GM21360 (cell line): ENCODE results near the gene RSU1.
"Not testable (repeated sequence)": the region's sequence is repeated elsewhere in the genome, so short reads cannot be mapped to it uniquely, and the experiment has no call there.

Experiments
- ATAC-seq: cut with Tn5 transposase; IDR thresholded peaks from one replicate; pipeline ENCODE4 v1.9.1; 2021; ENCODE audit warnings: mild to moderate bottlenecking, moderate library complexity; ENCODE audit not compliant: unreplicated experiment

The RSU1 gene

DNA sequence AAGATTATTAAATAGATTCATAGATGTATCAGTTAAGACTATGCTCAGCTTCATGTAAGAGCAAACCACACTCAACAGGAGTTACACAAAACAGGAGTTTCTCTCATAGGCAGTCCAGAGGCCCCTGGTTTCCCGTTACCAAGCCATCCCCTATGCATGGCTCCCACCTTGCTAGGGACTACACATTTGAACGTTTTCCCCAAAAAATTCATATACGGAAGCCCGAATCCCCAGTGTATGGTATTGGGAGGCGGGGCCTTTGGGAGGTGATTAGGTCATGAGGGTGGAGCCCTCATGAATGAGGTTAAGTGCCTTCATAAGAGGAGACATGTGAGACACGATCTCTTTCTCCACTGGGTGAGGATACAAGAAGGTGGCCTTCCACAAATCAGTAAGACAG, 29.1 kb downstream of the RSU1 start:
- ATAC-seq = no peak

DNA sequence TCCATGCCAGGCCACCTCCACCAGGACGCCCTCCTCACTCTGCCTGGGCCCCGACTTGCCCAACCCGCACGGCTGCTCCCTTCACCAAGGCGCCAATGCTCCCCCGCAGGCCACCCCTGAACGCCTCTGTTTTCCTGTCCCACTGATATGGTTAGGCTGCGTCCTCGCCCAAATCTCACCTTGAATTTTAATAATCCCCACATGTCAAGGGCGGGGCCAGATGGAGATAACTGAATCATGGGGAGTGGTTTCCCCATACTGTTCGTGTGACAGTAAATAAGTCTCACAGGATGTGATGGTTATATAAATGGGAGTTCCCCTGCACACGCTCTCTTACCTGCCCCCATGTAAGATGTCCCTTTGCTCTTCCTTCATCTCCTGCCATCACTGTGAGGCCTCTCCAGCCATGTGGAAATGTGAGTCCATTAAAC, 29.8 kb downstream of the RSU1 start:
- no peak for ATAC-seq

DNA sequence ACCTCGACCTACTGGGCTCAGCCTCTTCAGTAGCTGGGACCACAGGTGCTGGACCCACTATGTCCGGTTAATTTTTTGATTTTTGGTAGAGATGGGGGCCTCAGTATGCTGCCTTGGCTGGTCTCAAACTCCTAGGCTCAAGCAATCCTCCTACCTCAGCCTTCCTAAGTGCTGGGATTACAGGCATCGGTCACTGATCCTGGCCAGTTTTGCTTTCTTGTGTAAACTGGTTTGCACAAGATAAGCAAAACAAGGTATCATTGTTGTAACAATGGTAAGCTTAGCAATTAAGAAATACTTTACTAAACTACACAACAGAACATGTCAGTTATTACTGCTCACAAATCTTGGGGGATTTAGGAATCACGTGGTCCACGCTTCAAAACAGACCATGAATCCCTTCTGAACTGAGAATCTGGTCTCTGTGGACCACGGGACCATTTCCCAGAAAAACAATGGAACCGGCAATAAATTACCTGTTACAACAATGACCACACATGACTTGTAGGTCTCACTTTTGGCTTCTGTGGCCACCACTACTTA, 36.8 kb downstream of the RSU1 start:
- no peak for ATAC-seq

DNA sequence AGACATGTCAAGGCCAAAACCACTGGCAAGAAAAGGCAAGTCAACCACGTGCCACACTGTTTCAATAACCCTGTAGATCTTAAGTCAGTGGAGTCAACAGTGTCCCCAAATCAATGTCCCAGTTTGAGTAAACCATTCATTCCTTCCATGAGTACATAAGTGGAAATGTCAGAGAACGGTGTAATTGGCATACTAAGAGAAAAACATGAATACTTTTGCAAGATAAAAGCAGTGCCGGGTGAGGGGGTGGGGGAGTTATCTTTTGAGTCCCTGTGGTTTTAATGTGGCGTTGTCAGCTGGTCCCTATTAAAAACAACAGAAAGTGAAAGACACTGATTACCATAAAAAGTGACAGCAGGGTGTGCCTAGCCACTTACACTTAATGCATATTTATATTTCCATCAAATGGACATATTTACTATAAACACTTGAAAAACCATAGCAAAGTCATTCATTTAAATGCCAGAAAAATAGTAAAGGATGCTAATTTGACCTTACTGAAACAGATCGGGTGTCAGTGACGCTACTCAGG, 37.8 kb downstream of the RSU1 start:
- ATAC-seq = peak; percentile 68

DNA sequence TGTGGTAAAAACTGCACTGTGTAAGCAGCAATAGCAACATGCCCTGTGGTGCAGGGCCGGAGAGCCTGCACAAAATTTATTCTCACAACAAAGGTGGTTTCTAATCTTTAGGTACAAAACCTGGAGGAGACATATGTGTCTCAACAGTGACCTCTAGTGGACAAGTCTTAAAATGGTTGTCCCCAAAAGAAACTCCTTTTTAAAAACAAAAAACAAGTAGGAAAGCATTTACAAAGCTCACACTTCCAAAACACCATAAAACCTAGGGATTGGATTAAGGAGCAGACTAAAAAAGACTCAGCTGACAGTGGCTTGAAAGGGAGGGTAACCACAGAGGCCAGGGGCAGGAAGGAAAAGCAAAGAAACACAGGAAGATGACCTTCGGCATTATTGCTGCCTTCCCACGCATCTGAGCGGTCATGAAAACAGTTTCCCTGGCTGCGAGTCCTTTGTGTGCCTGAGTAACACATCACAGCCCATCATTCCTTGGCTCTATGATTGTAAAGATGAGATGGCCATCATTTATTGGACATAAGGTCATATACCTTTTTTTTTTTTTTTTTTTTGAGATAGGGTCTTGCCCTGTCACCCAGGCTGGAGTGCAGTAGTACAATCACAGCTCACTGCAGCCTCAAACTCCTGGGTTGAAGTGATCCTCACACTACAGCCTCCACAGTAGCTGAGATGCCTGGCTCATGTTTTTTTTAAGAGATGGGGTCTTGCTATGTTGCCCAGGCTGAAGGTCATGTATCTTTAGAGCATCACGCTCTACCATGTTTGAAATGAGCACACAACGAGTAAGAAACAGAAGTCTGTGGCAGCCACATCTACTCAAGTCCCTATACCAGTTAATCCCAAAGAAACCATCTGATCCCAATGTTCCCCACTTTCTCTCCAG, 39.5 kb downstream of the RSU1 start:
- peak; percentile 38 for ATAC-seq

DNA sequence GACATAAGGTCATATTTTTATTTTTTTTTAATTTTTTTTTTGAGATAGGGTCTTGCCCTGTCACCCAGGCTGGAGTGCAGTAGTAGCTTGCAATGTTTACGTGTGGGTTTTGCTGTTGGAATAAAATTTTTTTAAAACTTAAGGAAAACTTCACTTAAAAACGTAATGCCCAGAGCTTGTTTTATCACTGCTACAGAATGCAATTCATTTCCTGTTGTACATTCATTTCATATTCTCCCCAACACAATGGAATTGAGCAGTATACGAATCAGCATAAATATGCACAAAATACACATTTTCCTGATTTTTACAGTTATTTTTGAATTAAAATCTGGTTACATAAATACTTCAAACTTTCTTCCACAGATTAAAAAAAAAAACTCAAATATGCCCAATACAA, 40.3 kb downstream of the RSU1 start:
- ATAC-seq = no peak

DNA sequence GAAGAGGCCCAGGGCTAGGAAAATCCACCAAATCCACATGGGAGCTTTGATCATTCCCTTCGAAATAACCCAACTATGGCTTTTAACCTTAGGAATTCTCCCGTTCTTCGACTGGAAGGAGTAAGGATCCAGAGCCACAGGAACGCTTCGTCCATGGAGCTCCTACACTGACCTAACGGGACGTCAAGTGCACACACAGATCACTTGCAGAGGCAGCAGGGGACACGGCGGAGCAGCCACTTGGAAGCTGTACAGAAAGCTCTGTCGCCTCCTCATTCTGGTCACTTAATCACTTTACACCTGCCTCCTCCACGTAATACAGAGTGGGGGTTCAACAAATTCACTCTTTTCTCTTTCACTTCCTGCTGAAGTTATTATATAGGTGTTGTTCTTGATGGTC, 43.9 kb downstream of the RSU1 start:
- ATAC-seq = no peak

DNA sequence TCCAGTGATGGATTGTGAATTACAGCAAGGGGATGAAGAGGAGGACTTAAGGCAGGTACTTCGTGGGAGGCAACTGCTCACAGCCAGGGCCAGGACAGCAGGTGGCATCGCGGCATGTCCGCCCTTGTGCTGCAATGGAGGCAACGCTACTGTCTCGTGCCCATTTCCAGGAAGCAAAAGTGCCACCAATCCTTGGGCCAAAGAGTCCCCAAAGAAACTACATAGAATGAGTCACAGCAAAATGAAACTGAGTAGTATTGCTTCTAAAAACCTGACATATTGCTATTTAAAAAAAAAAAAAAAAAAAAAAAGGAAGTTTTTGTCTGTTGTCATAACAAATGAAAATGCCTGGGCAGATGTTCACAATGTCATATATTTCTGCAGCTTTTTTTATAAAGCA, 46.6 kb downstream of the RSU1 start:
- peak; percentile 55 for ATAC-seq

DNA sequence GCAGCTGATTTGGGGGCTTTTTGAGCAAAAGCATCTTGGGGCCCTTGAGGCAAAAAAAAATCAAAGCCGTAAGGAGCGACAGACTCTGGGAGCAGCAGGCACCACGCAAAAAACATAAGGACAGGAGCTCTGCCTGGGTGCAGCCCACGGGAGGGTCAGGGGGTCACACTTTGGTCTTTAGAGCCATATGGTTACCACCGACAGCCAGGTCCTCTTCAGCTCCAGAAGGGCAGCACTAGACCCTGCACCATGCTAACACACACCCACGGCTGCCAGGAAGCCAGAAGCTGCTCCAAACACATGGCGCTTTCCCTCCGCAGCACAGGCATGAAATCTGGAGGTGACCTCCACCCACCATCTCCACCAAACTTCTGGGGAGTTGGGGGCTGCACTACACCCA, 47.1 kb downstream of the RSU1 start:
- no peak for ATAC-seq

DNA sequence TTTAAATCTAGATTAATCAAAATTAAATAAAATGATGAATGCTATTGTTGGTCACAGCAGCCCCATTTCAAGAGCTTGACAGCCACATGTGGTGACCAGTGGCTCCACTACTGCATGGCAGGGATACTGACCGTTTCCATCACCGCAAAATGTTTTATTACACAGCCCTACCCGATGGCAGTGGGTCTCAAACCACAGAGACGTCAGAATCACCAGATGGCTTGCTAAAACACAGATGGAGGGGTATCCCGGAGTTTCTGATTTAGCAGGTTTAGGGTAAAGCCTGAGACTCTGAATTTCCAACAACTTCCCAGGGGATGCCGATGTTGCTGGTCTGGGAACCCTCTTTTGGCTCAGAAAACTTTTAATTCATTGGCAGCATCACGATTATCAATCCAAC, 47.9 kb downstream of the RSU1 start:
- ATAC-seq = no peak

DNA sequence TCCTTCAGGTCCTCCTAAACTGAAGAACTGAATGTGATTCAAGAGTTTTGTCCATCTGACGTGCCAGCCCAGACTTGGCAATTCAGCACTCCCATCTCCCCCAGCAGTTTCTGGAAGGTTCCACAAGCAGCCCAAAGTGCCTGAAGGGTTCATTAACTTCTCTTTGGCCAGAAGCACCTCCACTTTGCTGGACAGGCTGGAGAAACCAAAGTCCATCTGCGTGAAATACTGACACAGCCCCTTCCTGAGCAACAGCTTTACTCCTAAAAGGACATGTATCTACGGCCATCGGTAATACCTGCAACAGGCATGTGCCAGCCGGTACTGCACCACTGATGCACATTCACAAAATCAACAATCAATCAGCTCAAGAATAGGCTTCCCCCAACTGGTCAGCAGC, 48.5 kb downstream of the RSU1 start:
- no peak for ATAC-seq

DNA sequence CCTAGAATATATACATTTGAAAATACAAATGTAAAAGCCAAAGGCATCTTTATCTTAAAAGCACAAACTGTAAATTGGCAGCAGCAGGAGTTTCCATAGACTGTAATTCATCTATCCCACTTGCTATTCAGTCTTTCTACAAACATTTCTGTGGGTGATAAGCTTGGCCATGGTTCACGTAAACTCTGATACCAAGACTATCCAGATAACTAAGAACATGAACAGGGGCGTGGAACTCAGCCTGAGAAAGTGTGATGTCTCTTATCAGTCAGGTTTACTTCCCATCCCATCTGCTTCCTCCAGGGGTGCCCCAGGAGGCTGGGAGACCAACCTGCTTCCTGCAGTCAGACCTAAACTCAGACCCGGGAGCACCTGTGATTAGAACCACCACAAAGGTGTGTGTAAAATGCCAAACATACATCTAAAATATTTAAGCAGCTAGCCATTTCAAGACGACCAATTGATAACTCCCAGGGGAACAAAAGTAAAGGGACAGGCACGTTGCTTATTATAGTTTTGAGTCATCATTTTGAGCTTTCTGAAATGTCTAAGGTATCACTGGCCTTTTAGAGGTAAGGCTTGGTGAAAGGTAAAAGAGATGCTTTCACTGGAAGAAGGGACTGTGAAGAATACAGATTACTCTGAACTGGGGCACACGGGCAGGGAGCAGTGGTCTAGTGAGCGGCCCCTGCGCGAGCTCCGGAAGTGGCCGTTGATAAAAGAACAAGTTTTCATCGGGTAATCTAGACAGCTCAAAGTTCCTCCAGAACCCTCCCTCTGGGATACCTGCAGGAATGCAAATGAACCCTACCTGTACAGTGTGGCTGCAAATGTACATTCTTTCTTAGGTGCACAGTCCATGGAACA, 51.5 kb downstream of the RSU1 start:
- ATAC-seq = peak; percentile 62

DNA sequence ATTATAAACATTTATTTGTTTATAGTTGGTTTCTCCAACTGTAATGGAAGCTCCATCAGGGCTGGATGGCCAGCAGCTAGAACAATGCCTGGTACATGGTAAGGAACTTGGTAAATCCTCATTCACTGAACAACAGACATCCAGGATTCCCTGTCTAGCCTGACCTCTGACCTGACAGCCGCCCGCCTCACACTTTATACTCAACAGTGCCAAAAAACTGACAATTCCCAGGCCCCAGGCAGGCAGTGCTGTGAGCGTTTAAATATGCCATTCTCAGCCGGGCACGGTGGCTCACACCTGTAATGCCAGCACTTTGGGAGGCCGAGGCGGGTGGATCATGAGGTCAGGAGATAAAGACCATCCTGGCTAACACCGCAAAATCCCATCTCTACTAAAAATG, 55.9 kb downstream of the RSU1 start:
- no peak for ATAC-seq

DNA sequence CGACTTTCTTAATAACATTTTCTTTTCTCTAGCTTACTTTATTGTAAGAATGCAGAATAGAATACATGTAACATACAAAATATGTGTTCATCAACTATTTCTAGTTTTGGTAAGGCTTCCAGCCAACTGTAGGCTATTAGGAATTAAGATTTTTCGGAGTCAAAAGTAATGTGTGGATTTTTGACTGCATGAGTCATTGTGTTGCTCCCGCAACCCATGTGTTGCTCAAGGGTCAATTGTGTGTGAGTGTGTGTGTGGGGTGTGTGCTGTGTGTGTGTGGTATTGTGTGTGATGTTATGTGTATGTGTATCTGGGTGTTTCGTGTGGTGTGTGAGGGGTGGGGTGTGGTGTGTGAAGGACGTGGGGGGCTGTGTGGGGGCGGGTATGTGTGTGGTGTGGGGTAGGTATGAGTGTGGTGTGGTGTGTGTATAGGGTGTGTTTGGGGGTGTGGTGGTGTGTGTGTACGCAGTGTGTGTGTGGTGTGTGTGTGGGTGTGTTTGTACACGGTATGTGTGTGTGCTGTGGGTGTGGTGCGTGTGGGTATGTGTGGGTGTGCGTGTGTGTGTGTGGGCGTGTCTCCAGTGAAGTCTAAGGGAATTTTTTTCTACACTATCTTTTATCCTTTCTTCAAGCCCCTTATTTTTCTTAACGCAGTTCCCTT, 60.5 kb downstream of the RSU1 start:
- no peak for ATAC-seq

DNA sequence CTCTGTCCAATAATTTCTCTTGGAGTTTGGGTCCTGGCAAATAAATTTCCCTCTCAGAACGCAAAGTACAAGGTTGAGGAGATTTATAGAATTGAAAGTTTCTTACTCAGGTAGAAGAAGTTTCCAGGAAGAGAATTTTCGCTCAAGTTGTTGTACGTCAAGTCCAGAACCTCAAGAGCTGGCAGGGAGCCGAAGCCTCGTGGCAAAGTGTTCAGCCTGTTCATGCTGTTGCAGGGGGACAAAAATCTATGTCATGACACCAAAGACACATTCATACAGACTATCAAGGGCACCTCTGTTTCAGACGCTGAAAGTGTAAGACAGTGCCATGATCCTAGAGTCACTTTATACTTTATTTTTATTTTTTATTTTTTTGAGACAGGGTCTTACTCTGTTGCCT, 62.5 kb downstream of the RSU1 start:
- ATAC-seq = no peak

DNA sequence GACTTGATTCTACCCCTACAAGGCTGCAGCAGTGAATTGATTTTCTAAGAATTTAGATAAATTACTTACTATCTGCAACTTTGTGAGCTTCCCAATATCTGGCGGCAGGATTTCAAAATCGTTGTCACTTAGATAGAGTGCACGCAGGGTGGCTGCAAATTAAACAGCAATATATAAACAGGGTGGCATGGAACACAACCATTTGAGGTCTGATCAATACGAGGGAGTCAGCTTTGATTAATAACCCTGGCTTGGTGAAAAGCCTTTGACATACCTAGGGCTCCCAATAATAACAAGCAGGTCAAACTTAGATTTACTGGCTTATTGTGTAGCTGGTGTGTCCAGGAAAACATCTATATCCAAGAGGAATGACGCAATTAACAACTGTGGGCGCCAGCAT, 64.4 kb downstream of the RSU1 start:
- ATAC-seq = not testable (repeated sequence)

DNA sequence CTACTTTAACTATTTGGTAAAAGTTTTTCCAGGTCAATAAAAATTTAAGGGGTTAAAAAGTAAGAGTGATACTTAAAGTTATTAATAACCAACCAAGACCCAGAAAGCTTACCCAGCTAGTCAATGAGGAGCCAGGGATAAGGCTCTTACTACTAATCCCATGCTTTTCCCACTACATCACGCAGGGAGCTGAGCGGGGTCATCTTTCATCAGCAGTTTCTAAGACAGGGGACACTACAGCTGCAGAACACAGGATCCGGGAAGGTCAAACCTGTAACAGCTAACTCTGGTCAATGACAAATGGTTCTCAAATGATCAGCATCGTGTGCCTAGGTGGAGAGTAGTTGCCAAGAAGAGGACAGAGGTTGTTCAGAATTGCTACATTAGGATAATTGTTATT, 65.1 kb downstream of the RSU1 start:
- ATAC-seq = no peak

DNA sequence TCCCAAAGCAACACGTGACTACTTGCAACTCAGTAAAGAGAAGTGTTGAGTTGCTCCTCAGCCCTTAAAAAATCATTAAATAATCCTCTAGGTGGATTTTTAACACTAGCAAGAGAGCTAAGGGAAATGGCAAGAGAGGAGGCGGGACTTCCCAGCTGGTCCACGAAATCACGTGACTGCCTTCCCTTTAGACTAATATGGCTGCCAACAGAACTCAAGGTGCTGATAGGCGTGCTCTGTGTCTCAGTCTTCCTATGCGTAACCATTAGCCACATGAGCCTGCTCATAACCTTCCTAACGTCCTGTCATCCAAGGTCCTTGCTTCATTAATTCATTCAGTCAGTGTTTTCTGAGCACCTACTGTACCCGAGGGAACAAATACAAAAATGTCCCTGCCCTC, 66.0 kb downstream of the RSU1 start:
- ATAC-seq = no peak

DNA sequence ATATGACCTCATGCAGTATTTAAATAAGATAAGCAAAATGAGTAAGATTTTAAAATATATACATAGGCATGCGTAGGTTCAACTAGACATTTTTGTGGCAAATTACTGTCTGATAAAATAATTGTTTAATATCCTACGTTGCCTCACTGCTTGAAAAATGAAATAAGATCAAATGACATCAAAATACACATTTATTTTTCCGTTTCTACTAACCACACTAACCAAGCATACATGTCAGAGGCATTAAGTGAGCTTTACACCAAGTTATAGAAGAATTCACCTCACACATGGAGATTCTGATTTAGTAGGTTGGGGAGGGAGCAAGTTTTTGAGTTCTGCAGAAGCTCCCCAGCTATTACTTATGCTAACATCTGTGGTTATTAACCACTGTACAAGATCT, 66.8 kb downstream of the RSU1 start:
- no peak for ATAC-seq

DNA sequence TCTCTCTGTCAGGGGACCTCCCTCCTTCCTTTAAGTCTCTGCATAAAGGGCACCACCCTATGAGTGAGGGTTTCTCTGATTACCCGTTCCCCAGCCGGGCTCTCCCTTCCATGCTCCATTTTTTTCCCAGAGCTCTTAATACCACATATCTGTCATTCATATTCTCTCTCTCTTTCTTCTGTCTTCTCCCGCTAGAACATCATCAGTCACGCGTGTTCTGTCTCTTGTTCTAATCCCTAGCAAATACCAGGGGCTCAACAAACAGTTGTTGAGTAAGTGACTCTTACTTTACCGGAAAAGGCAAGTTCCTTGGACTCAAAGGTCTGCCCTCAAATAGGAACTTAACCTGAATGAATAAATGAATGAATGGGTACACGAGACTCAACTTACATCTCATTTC, 68.5 kb downstream of the RSU1 start:
- ATAC-seq = no peak

DNA sequence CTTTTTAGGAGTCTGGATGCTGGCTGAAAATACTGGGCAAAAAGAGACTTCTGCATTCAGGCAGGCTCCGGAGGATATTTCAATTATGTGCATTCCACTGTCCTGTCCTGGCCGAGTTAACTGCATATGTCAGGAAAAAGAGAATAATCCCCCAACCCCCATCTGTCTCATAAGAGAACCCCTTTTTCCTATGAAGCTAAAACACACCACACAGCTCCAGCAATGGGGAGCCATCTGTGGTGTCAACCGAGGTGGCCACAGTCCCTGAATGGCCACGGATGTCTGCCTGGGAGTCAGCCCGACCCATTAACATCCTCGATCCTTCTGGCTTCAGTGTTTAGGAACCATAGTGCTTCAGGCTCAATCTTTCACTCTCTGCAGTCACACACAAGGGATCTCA, 70.4 kb downstream of the RSU1 start:
- ATAC-seq = no peak
